ENCODE results near the gene LRRC4C. TPM values are rescaled to one million over a fixed set of nuclear protein-coding genes. Genes with fewer than 3 reads are reported as not detected.
"Not testable (repeated sequence)": the region's sequence is repeated elsewhere in the genome, so short reads cannot be mapped to it uniquely, and the experiment has no call there.

LRRC4C gene
- total and polyA plus RNA-seq, 2 experiments from 2014 or later = 0.35 to 1.1 TPM

GRCh38 chr11:40202589-40203270 is 1256.7 kb downstream of the LRRC4C start (continued):
- TF ChIP-seq REST (IDR thresholded peaks at IDR 0.05; ENCODE audit: unreplicated experiment) (no peak), JUNB (IDR thresholded peaks at IDR 0.05; ENCODE audit: unreplicated experiment) (no peak), ETS1 (IDR thresholded peaks at IDR 0.05) (no peak)

- H3K36me3 Mint-ChIP-seq (ENCODE audit: low read depth); H3K9me2 ChIP-seq (ENCODE audit: insufficient read depth); DNase-seq (ENCODE audit: low spot score); H3K4me1 ChIP-seq (ENCODE audit: insufficient read depth); H3K79me2 ChIP-seq (replicated peaks; ENCODE audit: insufficient read depth); ATAC-seq; H3K36me3 ChIP-seq (ENCODE audit: insufficient read depth); H4K20me1 ChIP-seq (replicated peaks; ENCODE audit: insufficient read depth); H3K9me3 Mint-ChIP-seq; H3K4me2 ChIP-seq; H3K4me3 ChIP-seq; H3K27ac ChIP-seq (ENCODE audit: low read depth); H3K27me3 Mint-ChIP-seq (ENCODE audit: insufficient read depth, low read depth, poor library complexity); H3F3A ChIP-seq (replicated peaks; ENCODE audit: low read depth); H3K4me1 Mint-ChIP-seq; H3K4me3 Mint-ChIP-seq; H3K27ac Mint-ChIP-seq: not testable (repeated sequence)
- H2AFZ ChIP-seq = peak overlapping the region; percentile 10; the same call in 1 of the 2 replicates
- H3K27me3 ChIP-seq (ENCODE audit: insufficient read depth) = peaks cover 28% of the 10 kb centered on the region
Measured at GRCh38 chr11:40192590-40192989, 1266.9 kb downstream of the LRRC4C start.

- peaks cover 3% of the 10 kb centered on the region; the same call in 1 of the 3 replicates for H3K4me1 Mint-ChIP-seq
- TF ChIP-seq ZNF114 (CRISPR knock-in tag; IDR thresholded peaks at IDR 0.05) (no peak), ETS1 (IDR thresholded peaks at IDR 0.05) (no peak), EZH2phosphoT487 (IDR thresholded peaks at IDR 0.05; ENCODE audit: unreplicated experiment) (no peak), EZH2 (IDR thresholded peaks at IDR 0.05; ENCODE audit: low read depth, unreplicated experiment) (no peak), NANOG (IDR thresholded peaks at IDR 0.05; ENCODE audit: borderline replicate concordance) (no peak), JUNB (IDR thresholded peaks at IDR 0.05; ENCODE audit: unreplicated experiment) (no peak), CTCF (conservative IDR thresholded peaks at IDR 0.05; ENCODE audit: low read depth in 2 of 2) (no peak)
Measured at GRCh38 chr11:40190294-40190693, 1269.2 kb downstream of the LRRC4C start.

More at GRCh38 chr11:40190294-40190693, 1269.2 kb downstream of the LRRC4C start:
- no peak overlapping the region for H3K4me3 ChIP-seq
- no peaks in the 10 kb centered on the region for H3F3A ChIP-seq (replicated peaks; ENCODE audit: low read depth)
- Mint-ChIP-seq H3K9me3 (no peaks in the 10 kb centered on the region), H3K4me3 (no peak overlapping the region), H3K27me3 (ENCODE audit: insufficient read depth, low read depth, poor library complexity) (peaks cover 4% of the 10 kb centered on the region), H3K36me3 (ENCODE audit: low read depth) (no peaks in the 10 kb centered on the region), H3K27ac (no peak overlapping the region)
- H3K27ac ChIP-seq (ENCODE audit: low read depth) = no peak overlapping the region
- no peak for ATAC-seq
- no peaks in the 10 kb centered on the region for H4K20me1 ChIP-seq (replicated peaks; ENCODE audit: insufficient read depth)
- H3K9me2 ChIP-seq (ENCODE audit: insufficient read depth) = no peaks in the 10 kb centered on the region
- DNase-seq (ENCODE audit: low spot score) = no peak
- no peaks in the 10 kb centered on the region for H3K36me3 ChIP-seq (ENCODE audit: insufficient read depth)
- H3K4me2 ChIP-seq = no peak overlapping the region
- H3K79me2 ChIP-seq (replicated peaks; ENCODE audit: insufficient read depth) = no peaks in the 10 kb centered on the region
- H3K27me3 ChIP-seq (ENCODE audit: insufficient read depth) = peaks cover 5% of the 10 kb centered on the region
- H3K4me1 ChIP-seq (ENCODE audit: insufficient read depth) = no peaks in the 10 kb centered on the region
- H2AFZ ChIP-seq = no peak overlapping the region

All from GM23338 (cell line).